H1 (cell line): Measurements from ENCODE around the gene PNMA6E. TPM values are rescaled to one million over a fixed set of nuclear protein-coding genes. Genes with fewer than 3 reads are reported as not detected.

Source experiments
- CTCF ChIA-PET: fragments of 300-600 bp; sonication (Branson Sonifier 250); formaldehyde crosslinking; loops from one replicate; lab custom pipeline; 2021; ENCODE audit not compliant: partially characterized antibody; lab: Charles Lee
- POLR2A ChIA-PET: fragments of 300-600 bp; sonication (Branson Sonifier 250); formaldehyde crosslinking; loops from one replicate; lab custom pipeline; 2021; ENCODE audit warnings: inconsistent platforms; ENCODE audit not compliant: partially characterized antibody; lab: Charles Lee
- DNase-seq, 2 experiments: peaks; one replicate each; pipeline versions ENCODE4 v3.0.0 to v3.0.0-alpha.2; 2010 to 2022; ENCODE audit warnings: low spot score in 2 of 2, low read depth in 1 of 2, mixed read lengths in 1 of 2
- FAIRE-seq: peaks from 2 replicates; lab custom pipeline; 2011; peaks lifted over from hg19 to GRCh38; lab: Jason Lieb, UNC
- H2AFZ ChIP-seq: 2 replicates; pipeline ENCODE4 v1.8.1; 2012; ENCODE audit warnings: low read length, inconsistent platforms
- H2AK5ac ChIP-seq: 2 replicates; pipeline ENCODE4 v1.6.1; 2013; ENCODE audit warnings: low read depth, low read length
- H2BK120ac ChIP-seq: replicated peaks from 2 replicates; pipeline ENCODE3; 2013; ENCODE audit warnings: low read depth, low read length, inconsistent platforms
- H2BK12ac ChIP-seq: 2 replicates; pipeline ENCODE4 v1.6.1; 2013; ENCODE audit warnings: low read depth, low read length
- H2BK15ac ChIP-seq: 2 replicates; pipeline ENCODE4 v1.6.1; 2013; ENCODE audit warnings: low read length
- H2BK20ac ChIP-seq: 2 replicates; pipeline ENCODE4 v1.6.1; 2013; ENCODE audit warnings: low read length
- H2BK5ac ChIP-seq: 2 replicates; pipeline ENCODE4 v1.6.1; 2013; ENCODE audit warnings: low read depth, low read length
- H3K14ac ChIP-seq: 2 replicates; pipeline ENCODE4 v1.6.1; 2013; ENCODE audit warnings: inconsistent platforms; ENCODE audit not compliant: insufficient read length
- H3K18ac ChIP-seq: 2 replicates; pipeline ENCODE4 v1.6.1; 2013; ENCODE audit warnings: low read length; ENCODE audit errors: extremely low read depth
- H3K23ac ChIP-seq: 2 replicates; pipeline ENCODE4 v1.6.1; 2013; ENCODE audit warnings: inconsistent platforms; ENCODE audit not compliant: insufficient read length
- H3K23me2 ChIP-seq: 2 replicates; pipeline ENCODE4 v1.6.1; 2013; ENCODE audit warnings: low read depth, low read length
- H3K27ac ChIP-seq: 2 replicates; pipeline ENCODE4 v1.6.1; 2011; ENCODE audit warnings: low read depth, low read length, inconsistent platforms
- H3K27me3 ChIP-seq, 4 experiments: replicated peaks in 1 of 4; 1 replicate in 1 of 4; 2 replicates in 3 of 4; pipeline versions ENCODE4 v1.6.1 to v1.8.1; 2011 to 2013; ENCODE audit warnings: low read length in 3 of 4, mild to moderate bottlenecking in 3 of 4, inconsistent platforms in 2 of 4, mixed read lengths in 2 of 4, moderate library complexity in 1 of 4; ENCODE audit not compliant: control insufficient read depth in 3 of 4, insufficient read depth in 3 of 4; ENCODE audit errors: extremely low read depth in 1 of 4
- H3K36me3 ChIP-seq, 4 experiments: 2 replicates each; pipeline versions ENCODE4 v1.6.1 to v1.8.1; 2011 to 2013; ENCODE audit warnings: mild to moderate bottlenecking in 4 of 4, low read length in 3 of 4, moderate library complexity in 2 of 4, control low read depth in 1 of 4, inconsistent platforms in 1 of 4; ENCODE audit not compliant: insufficient read depth in 4 of 4, control insufficient read depth in 2 of 4
- H3K4ac ChIP-seq: replicated peaks from 2 replicates; pipeline ENCODE3; 2013; ENCODE audit warnings: low read length, low read depth, mixed read lengths, inconsistent platforms; ENCODE audit not compliant: insufficient read length
- H3K4me1 ChIP-seq, 4 experiments: replicated peaks in 1 of 4; 1 replicate in 1 of 4; 2 replicates in 3 of 4; pipeline versions ENCODE4 v1.6.1 to v1.8.1; 2011 to 2013; ENCODE audit warnings: low read length in 3 of 4, inconsistent platforms in 2 of 4, mixed read lengths in 1 of 4; ENCODE audit not compliant: insufficient read depth in 4 of 4, control insufficient read depth in 3 of 4
- H3K4me2 ChIP-seq, 2 experiments: 2 replicates each; pipeline versions ENCODE4 v1.6.1 to v1.8.1; 2011 to 2013; ENCODE audit warnings: low read depth in 2 of 2, low read length in 2 of 2, control low read depth in 1 of 2, inconsistent platforms in 1 of 2, mild to moderate bottlenecking in 1 of 2; ENCODE audit not compliant: insufficient read depth in 1 of 2
- H3K4me3 ChIP-seq, 4 experiments: fragments of 200-600, 300-600 bp in 1 of 4; sonication (generic), shearing (Covaris generic), sonication (Bioruptor Twin) in 1 of 4; 2 replicates each; pipeline versions ENCODE4 v1.5.1 to v1.8.1; 2011 to 2016; ENCODE audit warnings: low read length in 4 of 4, low read depth in 3 of 4, control low read depth in 2 of 4, inconsistent platforms in 2 of 4, mild to moderate bottlenecking in 2 of 4, mixed read lengths in 1 of 4, moderate library complexity in 1 of 4; ENCODE audit not compliant: insufficient read depth in 2 of 4; ENCODE audit errors: extremely low read depth in 1 of 4
- H3K56ac ChIP-seq: replicated peaks from 2 replicates; pipeline ENCODE3; 2013; ENCODE audit warnings: low read depth, mild to moderate bottlenecking, mixed read lengths, low read length, inconsistent platforms; ENCODE audit not compliant: insufficient read length
- H3K79me1 ChIP-seq: 2 replicates; pipeline ENCODE4 v1.6.1; 2013; ENCODE audit warnings: low read depth, low read length, control low read depth
- H3K79me2 ChIP-seq, 2 experiments: 2 replicates each; pipeline versions ENCODE4 v1.6.1 to v1.8.1; 2012 to 2013; ENCODE audit warnings: low read length in 2 of 2, mild to moderate bottlenecking in 2 of 2, inconsistent platforms in 1 of 2; ENCODE audit not compliant: insufficient read depth in 2 of 2, control insufficient read depth in 1 of 2
- H3K9ac ChIP-seq, 4 experiments: replicated peaks in 1 of 4; 1 replicate in 1 of 4; 2 replicates in 3 of 4; pipeline versions ENCODE4 v1.6.1 to v1.8.1; 2011 to 2013; ENCODE audit warnings: low read depth in 3 of 4, low read length in 3 of 4, control low read depth in 2 of 4, mild to moderate bottlenecking in 2 of 4, moderate library complexity in 2 of 4, inconsistent platforms in 1 of 4; ENCODE audit errors: extremely low read depth in 1 of 4
- H3K9me3 ChIP-seq, 2 experiments: 2 replicates each; pipeline versions ENCODE4 v1.6.1 to v1.8.1; 2012 to 2013; ENCODE audit warnings: mild to moderate bottlenecking in 2 of 2, moderate library complexity in 2 of 2, control low read depth in 1 of 2, inconsistent platforms in 1 of 2, low read depth in 1 of 2, low read length in 1 of 2, mixed read lengths in 1 of 2; ENCODE audit not compliant: insufficient read depth in 2 of 2
- H4K20me1 ChIP-seq, 2 experiments: replicated peaks in 1 of 2; 2 replicates each; pipeline versions ENCODE3 to v1.8.1; 2011 to 2013; ENCODE audit warnings: inconsistent platforms in 2 of 2, low read length in 2 of 2, mild to moderate bottlenecking in 1 of 2; ENCODE audit not compliant: insufficient read depth in 2 of 2, control insufficient read depth in 1 of 2
- H4K5ac ChIP-seq: 2 replicates; pipeline ENCODE4 v1.6.1; 2013; ENCODE audit warnings: low read length, low read depth, mixed read lengths, inconsistent platforms; ENCODE audit not compliant: insufficient read length
- H4K8ac ChIP-seq: 2 replicates; pipeline ENCODE4 v1.8.0; 2013; ENCODE audit warnings: mild to moderate bottlenecking, moderate library complexity, low read length, inconsistent platforms; ENCODE audit not compliant: insufficient read depth; ENCODE audit errors: extremely low read depth
- H4K91ac ChIP-seq: replicated peaks from 2 replicates; pipeline ENCODE3; 2013; ENCODE audit warnings: low read length, mixed read lengths, inconsistent platforms; ENCODE audit not compliant: insufficient read length
- CBX8 ChIP-seq: fragments of 300-800, 300-1000 bp; sonication (generic); IDR thresholded peaks from 2 replicates; pipeline ENCODE4 v1.7.1; 2016; ENCODE audit warnings: low read depth, low read length, borderline replicate concordance
- MAFK ChIP-seq: IDR thresholded peaks from 2 replicates; pipeline ENCODE4 v1.6.1; 2012; ENCODE audit warnings: low read depth, mild to moderate bottlenecking, improper control_type of control experiment, low read length
- RBBP5 ChIP-seq: IDR thresholded peaks from 2 replicates; pipeline ENCODE4 v1.7.1; 2012; ENCODE audit warnings: low read depth, mild to moderate bottlenecking, inconsistent platforms, low read length, moderate library complexity, borderline replicate concordance
- SRF ChIP-seq: IDR thresholded peaks from 2 replicates; pipeline ENCODE4 v1.6.1; 2011; ENCODE audit warnings: mild to moderate bottlenecking, low read depth, low read length, moderate library complexity
- TBP ChIP-seq: IDR thresholded peaks from 2 replicates; pipeline ENCODE4 v1.6.1; 2011; ENCODE audit warnings: low read depth, low read length, improper control_type of control experiment
- WGBS, 2 experiments: shearing (Covaris generic) in 1 of 2; methylation state at CpG; one replicate each; pipeline versions ENCODE4 v1.1.6 to v1.1.7; 2013 to 2015; ENCODE audit warnings: low lambda C conversion rate in 2 of 2, mixed read lengths in 2 of 2, inconsistent platforms in 1 of 2, low coverage in 1 of 2, missing lambda C conversion rate in 1 of 2; ENCODE audit not compliant: insufficient replicate concordance in 2 of 2, insufficient coverage in 1 of 2, insufficient read length in 1 of 2; ENCODE audit errors: extremely low coverage in 1 of 2, missing lambda C conversion rate in 1 of 2; 5-methylcytosine and 5-hydroxymethylcytosine counted together
- polyA plus RNA-seq, 7 experiments: library from polyadenylated mRNA; depleted of rRNA in 3 of 7; stranded (reverse) in 5 of 7; unstranded in 2 of 7; fragments of >200 nt in 5 of 7; fragments of 200-250 nt in 2 of 7; gene quantifications; 1 replicate in 5 of 7; 2 replicates in 1 of 7; 4 replicates in 1 of 7; pipeline versions ENCODE4 v1.2.1 to v1.2.3, GENCODE V29; 2011 to 2013; ENCODE audit warnings: missing spikeins in 2 of 7, mixed read lengths in 2 of 7
- total RNA-seq: library from RNA; stranded (reverse); fragmentation: NEBNext Ultra II Directional; extraction: Animal tissue kit (Norgen Biotek cat#: 25700); gene quantifications from 2 replicates; pipeline ENCODE4 v1.2.1, GENCODE V29; 2021
- TF ChIP-seq, protein P1 (sequence below): IDR thresholded peaks from 2 replicates; pipeline ENCODE4 v1.6.1; 2012; ENCODE audit warnings: low read length, inconsistent platforms

The PNMA6E gene
- total and polyA plus RNA-seq, 2 of the 8 experiments (the other 6 are each of a cell fraction or from before 2014, with no cell fraction given), result not detected

DNA sequence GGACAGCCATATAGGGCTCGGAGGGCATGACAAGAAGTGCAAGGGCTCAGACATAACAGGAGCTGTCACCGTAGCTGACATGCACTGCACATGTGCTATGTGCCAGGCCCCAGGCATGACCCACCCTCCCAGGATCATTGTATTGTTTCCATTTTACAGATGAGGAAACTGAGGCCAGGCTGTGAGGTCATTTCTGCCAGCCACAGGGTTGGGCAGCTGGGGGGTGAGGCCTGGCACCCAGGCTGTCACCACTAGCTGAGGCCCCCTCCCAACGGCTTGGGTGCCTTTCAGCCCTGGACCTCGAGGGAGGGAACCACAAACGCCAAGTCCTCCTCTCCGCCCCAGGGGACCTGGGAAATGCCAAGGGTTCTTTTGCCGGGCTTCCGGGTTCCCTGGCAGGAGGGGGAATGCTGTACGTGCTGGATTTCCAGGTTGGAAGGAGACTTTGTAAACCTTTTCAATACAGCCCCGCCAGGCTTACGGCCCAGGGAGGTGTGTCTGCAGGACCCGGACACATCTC is 32.1 kb upstream of the PNMA6E start:
- Histone ChIP-seq H3K4me1 (no peaks in the 10 kb centered on the region), H3K79me2 (no peaks in the 10 kb centered on the region), H3K27me3 (no peaks in the 10 kb centered on the region), H4K8ac (no peak overlapping the region), H3K9me3 (no peaks in the 10 kb centered on the region), H2BK20ac (no peak overlapping the region), H3K14ac (no peak overlapping the region), H2AK5ac (no peak overlapping the region), H2AFZ (no peak overlapping the region), H2BK12ac (no peak overlapping the region), H3K9ac (no peak overlapping the region), H3K4ac (no peak overlapping the region), H3K18ac (no peak overlapping the region), H4K5ac (no peak overlapping the region), H4K91ac (no peak overlapping the region), H4K20me1 (no peaks in the 10 kb centered on the region), H3K23me2 (no peaks in the 10 kb centered on the region), H3K4me2 (no peak overlapping the region), H2BK5ac (no peak overlapping the region), H3K27ac (no peak overlapping the region), H3K23ac (no peak overlapping the region), H3K56ac (no peak overlapping the region), H2BK120ac (no peak overlapping the region), H3K4me3 (no peak overlapping the region), H3K36me3 (no peaks in the 10 kb centered on the region), H2BK15ac (no peak overlapping the region), H3K79me1 (no peaks in the 10 kb centered on the region)
- 95% methylated on average over 4 of the region's 12 CpGs; no CpG with 5 or more reads in 1 of the 2 experiments for whole genome bisulfite sequencing, 2 experiments
- CTCF ChIA-PET, result interaction anchor here (0.9 kb wide), 1 partner anchor 62 kb away, joined by 3 read pairs; no protein-coding TSS in a partner anchor
- DNase-seq (no peak), FAIRE-seq (no peak)
- TF ChIP-seq RBBP5 (no peak), CBX8 (no peak), MAFK (no peak), SRF (no peak), TBP (no peak)
- TF ChIP-seq, protein P1, sequence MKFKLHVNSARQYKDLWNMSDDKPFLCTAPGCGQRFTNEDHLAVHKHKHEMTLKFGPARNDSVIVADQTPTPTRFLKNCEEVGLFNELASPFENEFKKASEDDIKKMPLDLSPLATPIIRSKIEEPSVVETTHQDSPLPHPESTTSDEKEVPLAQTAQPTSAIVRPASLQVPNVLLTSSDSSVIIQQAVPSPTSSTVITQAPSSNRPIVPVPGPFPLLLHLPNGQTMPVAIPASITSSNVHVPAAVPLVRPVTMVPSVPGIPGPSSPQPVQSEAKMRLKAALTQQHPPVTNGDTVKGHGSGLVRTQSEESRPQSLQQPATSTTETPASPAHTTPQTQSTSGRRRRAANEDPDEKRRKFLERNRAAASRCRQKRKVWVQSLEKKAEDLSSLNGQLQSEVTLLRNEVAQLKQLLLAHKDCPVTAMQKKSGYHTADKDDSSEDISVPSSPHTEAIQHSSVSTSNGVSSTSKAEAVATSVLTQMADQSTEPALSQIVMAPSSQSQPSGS, result no peak
- POLR2A ChIA-PET, result interaction anchor here (2.0 kb wide), 1 partner anchor 11 kb away, joined by 6 read pairs; no protein-coding TSS in a partner anchor
